Stimulated activated CD4-positive, alpha-beta T cell treated with anti-CD3 and anti-CD28 coated beads, Interleukin-1b, Interleukin-23, amount 100 ng/mL, for 1 hour (primary cell): ENCODE measurements around the gene GHR.

Experiments used
- DNase-seq, 2 donors: peaks; one replicate each; pipeline ENCODE4 v3.0.0-alpha.2; 2020; ENCODE audit warnings: low read depth in 2 of 2

The GHR gene

GRCh38 chr5:42516282-42517042, 93.2 kb downstream of the GHR start:
- no peak for DNase-seq

- DNase-seq: no peak
Observed at GRCh38 chr5:42517164-42517563, 93.9 kb downstream of the GHR start.

- DNase-seq: no peak
Observed at GRCh38 chr5:42518595-42519221, 95.5 kb downstream of the GHR start.

GRCh38 chr5:42520203-42520602, 97.0 kb downstream of the GHR start:
- no peak for DNase-seq

GRCh38 chr5:42520957-42521356, 97.7 kb downstream of the GHR start:
- DNase-seq: no peak

GRCh38 chr5:42521406-42521805, 98.2 kb downstream of the GHR start:
- no peak for DNase-seq

GRCh38 chr5:42522783-42523182, 99.5 kb downstream of the GHR start:
- no peak for DNase-seq

- DNase-seq: no peak
Observed at GRCh38 chr5:42526179-42526578, 102.9 kb downstream of the GHR start.

- DNase-seq: no peak
Observed at GRCh38 chr5:42531611-42532010, 108.4 kb downstream of the GHR start.

GRCh38 chr5:42542106-42542505, 118.9 kb downstream of the GHR start:
- DNase-seq: no peak

- no peak for DNase-seq
Observed at GRCh38 chr5:42543774-42544173, 120.5 kb downstream of the GHR start.

GRCh38 chr5:42545038-42545437, 121.8 kb downstream of the GHR start:
- no peak for DNase-seq

- DNase-seq: no peak
Observed at GRCh38 chr5:42547141-42547540, 123.9 kb downstream of the GHR start.

- no peak for DNase-seq
Observed at GRCh38 chr5:42547894-42548293, 124.7 kb downstream of the GHR start.

GRCh38 chr5:42552597-42552996, 129.4 kb downstream of the GHR start:
- no peak for DNase-seq

GRCh38 chr5:42553461-42553860, 130.2 kb downstream of the GHR start:
- DNase-seq: no peak

GRCh38 chr5:42555010-42555409, 131.8 kb downstream of the GHR start:
- no peak for DNase-seq

- no peak for DNase-seq
Observed at GRCh38 chr5:42555797-42556196, 132.6 kb downstream of the GHR start.

- DNase-seq: no peak
Observed at GRCh38 chr5:42557689-42558088, 134.4 kb downstream of the GHR start.

GRCh38 chr5:42561656-42562055, 138.4 kb downstream of the GHR start:
- DNase-seq: no peak

- no peak for DNase-seq
Observed at GRCh38 chr5:42564689-42565356, 141.6 kb downstream of the GHR start.

GRCh38 chr5:42566652-42567295, 143.5 kb downstream of the GHR start:
- DNase-seq: no peak

GRCh38 chr5:42569325-42569724, 146.1 kb downstream of the GHR start:
- no peak for DNase-seq
